HL-60/S4 treated with phorbol 12-myristate 13-acetate at 8.2 ng/mL for 4 days and 3 days (cell line): ENCODE measurements around the gene SIRT6.
"Not testable (repeated sequence)": the region's sequence is repeated elsewhere in the genome, so short reads cannot be mapped to it uniquely, and the experiment has no call there.

Source experiments
- in situ Hi-C: fragments of 300-500 bp; cut with MboI; formaldehyde crosslinking; loops from 2 replicates; pipeline ENCODE4 v1.15.0; 2022; ENCODE audit warnings: low sequenced_read_pairs

The SIRT6 gene

DNA sequence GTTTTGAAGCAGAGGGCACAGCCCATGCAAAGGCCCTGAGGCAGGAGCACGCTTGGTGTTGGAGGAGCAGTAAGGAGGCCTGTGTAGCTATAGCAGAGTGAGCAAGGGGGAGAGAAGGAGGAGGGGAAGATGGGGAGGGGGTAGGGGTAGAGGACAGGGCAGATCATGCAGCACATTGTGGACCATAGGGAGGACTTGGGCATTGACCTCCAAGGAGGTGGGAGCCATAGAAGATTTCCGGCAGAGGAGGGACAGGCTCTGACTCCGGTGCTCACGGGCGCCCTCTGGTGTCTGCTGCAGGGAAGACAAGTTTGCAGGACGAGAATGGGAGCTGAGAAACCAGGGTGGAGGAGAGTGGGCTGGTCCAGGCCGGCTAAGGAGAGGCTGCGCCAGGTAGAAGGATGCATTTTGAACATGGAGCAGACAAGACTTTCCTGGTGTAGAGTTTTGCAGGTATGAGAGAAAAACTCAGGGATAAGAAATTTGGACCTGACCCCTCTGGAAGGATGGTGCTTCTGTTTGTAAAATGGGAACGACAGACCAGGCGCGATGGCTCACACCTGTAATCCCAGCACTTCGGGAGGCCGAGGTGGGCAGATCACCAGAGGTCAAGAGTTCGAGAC, 42.6 kb downstream of the SIRT6 start:
- in situ Hi-C loops = no loop called here

DNA sequence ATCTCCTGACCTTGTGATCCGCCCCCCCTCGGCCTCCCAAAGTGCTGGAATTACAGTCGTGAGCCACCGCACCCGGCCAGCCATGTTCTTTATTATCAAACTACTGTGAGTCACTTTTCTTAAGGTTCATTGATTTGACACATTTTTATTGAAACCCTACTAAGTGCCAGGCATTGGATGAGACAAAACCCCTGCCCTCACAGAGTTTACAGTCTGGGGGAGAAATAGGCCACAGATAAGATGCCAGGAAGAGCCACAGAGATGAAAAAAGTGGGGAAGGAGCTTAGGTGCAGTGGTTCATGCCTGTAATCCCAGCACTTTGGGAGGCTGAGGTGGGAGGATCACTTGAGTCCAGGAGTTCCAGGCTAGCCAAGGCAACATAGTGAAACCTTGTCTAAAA, 43.9 kb downstream of the SIRT6 start:
- in situ Hi-C loops = no loop called here

DNA sequence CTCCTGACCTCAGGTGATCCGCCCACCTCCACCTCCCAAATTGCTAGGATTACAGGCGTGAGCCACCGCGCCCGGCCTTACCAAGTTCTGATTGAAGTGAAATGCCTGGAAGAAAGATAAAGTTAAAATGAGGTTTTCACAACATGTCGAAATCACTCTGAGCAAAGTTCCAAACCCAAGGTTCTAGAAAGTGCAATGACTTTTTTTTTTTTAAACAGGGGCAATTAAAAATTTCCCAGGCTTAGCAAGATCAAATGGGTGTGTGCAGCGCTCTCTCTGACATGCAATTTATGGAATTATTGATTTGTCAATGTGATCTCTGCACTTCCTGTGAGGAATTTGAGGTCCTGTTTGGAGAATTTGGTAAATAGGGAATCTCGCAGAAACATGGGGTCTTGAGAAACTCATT, 45.7 kb downstream of the SIRT6 start:
- in situ Hi-C loops = no loop called here

DNA sequence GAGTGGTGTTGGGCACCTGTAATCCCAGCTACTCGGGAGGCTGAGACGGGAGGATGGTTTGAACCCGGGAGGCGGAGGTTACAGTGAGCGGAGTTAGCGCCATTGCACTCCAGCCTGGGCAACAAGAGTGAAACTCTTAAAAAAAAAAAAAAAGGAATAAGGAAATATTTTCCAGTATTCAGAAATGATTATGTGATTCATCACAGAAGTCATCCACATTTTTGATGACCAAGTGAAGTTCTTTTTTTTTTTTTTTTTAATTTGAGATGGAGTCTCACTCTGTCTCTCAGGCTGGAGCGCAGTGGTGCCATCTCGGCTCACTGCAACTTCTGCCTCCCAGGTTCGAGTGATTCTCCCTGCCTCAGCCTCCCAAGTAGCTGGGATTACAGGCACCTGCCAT, 47.0 kb downstream of the SIRT6 start:
- in situ Hi-C loops = not testable (repeated sequence)

DNA sequence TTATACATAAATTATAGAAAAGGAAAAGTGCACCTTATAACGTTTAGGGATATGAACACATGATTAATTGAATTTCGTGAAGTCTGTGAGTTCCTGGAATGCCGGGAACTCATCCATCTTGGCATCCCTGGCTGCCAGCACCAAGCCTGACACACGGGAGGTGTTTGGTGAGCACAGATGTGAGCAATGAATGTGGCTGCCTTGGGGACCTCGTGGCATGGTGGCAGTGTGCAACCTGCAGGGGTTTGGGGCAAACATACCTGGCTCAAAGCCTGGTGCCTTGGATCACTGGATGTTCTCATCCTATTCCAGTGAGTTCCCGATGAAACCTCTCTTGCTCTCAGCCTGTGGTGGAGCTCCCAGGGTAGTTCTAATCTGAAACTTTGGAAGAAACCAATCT, 48.0 kb downstream of the SIRT6 start:
- in situ Hi-C loops = no loop called here

DNA sequence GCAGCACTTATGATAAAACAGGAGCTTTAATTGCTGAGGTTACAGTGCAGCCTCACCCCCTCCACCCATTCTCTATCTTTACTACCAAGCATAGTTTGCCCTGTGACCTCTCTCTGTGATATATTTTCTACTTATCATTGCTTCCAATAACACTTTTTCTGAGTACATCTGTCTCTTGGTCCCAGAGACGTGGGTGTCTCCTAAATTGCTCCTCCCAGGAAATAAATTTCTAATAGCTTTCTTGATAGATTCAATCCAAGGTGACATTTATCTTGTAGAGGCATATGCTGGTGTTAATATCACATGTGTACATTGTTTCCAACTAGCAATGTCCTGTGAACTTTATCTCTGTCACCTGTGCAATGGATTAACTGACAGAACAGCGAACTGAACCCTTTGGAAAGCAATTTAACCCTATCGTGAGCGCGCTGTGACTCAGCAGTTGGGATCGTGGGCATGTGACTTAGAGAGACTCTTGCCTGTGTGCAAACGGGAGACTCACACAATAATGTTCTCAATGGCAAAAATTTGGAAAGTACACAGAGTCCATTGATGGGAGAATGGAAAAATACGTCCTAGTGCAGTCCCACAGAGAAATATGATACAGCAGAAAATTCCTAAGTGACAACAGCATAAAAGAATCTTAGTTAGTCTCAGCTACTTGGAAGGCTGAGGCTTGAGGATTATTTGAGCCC, 51.5 kb downstream of the SIRT6 start:
- in situ Hi-C loops = no loop called here

DNA sequence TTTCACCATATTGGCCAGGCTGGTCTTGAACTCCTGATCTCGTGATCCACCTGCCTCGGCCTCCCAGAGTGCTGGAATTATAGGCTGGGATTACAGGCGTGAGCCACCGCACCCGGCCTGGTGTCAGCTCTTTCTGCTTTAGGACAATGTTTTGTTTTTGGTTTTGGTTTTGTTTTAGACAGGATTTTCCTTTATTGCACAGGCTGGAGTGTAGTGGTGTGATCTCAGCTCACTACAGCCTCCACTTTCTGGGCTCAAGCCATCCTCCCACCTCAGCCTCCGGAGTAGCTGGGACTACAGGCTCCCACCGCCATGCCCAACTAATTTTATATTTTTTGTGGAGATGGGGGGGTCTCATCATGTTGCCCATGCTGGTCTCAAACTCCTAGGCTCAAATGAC, 53.3 kb downstream of the SIRT6 start:
- in situ Hi-C loops = not testable (repeated sequence)

DNA sequence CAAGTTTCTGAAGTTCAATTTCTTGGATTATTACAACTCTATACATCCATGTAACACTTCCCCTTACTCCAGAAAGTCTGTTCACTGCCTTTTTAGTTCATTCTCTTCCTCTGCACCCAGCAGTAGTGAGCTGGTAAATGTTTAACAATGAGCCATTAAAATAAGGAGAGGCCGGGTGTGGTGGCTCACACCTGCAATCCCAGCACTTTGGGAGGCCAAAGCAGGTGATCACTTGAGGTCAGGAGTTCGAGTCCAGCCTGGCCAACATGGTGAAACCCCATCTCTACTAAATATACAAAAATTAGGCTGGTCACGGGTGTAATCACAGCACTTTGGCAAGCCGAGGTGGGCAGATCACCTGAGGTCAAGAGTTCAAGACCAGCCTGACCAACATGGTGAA, 55.0 kb downstream of the SIRT6 start:
- in situ Hi-C loops = not testable (repeated sequence)

DNA sequence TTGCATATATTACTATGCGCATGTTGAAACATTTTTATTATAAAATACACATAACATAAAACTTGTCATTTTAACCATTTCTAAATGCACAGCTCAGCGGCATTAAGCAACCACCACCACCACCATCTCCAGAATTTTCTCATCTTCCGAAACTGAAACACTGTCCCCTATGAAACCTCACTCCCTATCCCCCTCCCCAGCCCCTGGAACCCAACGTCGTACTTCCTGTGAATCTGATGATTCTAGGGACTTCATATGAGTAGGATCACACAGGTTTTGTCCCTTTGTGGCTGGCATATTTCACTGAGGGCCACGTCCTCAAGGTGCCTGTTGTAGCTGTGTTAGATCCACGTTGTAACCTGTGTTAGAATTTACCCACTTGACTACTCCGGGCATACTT, 57.7 kb downstream of the SIRT6 start:
- in situ Hi-C loops = no loop called here
